ENCODE data around the gene JPT2.

Gene JPT2

GRCh38 chr16:1635070-1635469 lies 43.0 kb upstream of the JPT2 start:
- TF ChIP-seq CTCF (IDR thresholded peaks at IDR 0.05; ENCODE audit: extremely low read depth, missing control alignments): no peak
- DNase-seq (ENCODE audit: low spot score): no peak

GRCh38 chr16:1637526-1637925 lies 40.6 kb upstream of the JPT2 start:
- no peak for TF ChIP-seq CTCF (IDR thresholded peaks at IDR 0.05; ENCODE audit: extremely low read depth, missing control alignments)
- no peak for DNase-seq (ENCODE audit: low spot score)

- DNase-seq (ENCODE audit: low spot score): no peak
- TF ChIP-seq CTCF (IDR thresholded peaks at IDR 0.05; ENCODE audit: extremely low read depth, missing control alignments): no peak
Observed at GRCh38 chr16:1638757-1639156, 39.3 kb upstream of the JPT2 start.

GRCh38 chr16:1639282-1639681 lies 38.8 kb upstream of the JPT2 start:
- no peak for DNase-seq (ENCODE audit: low spot score)
- no peak for TF ChIP-seq CTCF (IDR thresholded peaks at IDR 0.05; ENCODE audit: extremely low read depth, missing control alignments)

GRCh38 chr16:1639860-1640259 lies 38.2 kb upstream of the JPT2 start:
- no peak for DNase-seq (ENCODE audit: low spot score)
- TF ChIP-seq CTCF (IDR thresholded peaks at IDR 0.05; ENCODE audit: extremely low read depth, missing control alignments): no peak

- TF ChIP-seq CTCF (IDR thresholded peaks at IDR 0.05; ENCODE audit: extremely low read depth, missing control alignments): no peak
- DNase-seq (ENCODE audit: low spot score): no peak
Observed at GRCh38 chr16:1640261-1640941, 37.7 kb upstream of the JPT2 start.

GRCh38 chr16:1641261-1641660 lies 36.8 kb upstream of the JPT2 start:
- TF ChIP-seq CTCF (IDR thresholded peaks at IDR 0.05; ENCODE audit: extremely low read depth, missing control alignments): no peak
- no peak for DNase-seq (ENCODE audit: low spot score)

Measured in GM20000 (cell line).